Measurements from ENCODE around the gene DHX35.
"Not testable (repeated sequence)": the region's sequence is repeated elsewhere in the genome, so short reads cannot be mapped to it uniquely, and the experiment has no call there.

Gene DHX35

DNA sequence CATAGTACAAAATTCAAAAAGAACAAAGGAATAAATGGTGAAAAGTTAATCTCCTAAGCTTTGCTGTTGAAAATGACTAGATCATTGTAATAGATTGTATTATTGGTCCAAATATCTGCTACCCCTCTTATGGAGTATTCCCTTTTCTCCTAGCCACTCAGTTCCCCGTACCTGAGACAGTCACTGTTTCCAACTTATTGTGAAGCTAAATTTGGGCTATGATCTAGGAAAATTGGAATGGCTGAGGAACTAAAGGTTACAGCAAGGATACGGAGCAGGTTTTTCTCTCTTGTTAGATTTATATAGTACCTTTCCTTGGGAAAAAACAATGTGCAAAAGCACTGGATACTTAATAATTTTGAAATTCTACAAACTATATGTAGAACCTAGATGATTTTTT lies 17.3 kb downstream of the DHX35 start:
- no peak for DNase-seq (ENCODE audit: low spot score)

DNA sequence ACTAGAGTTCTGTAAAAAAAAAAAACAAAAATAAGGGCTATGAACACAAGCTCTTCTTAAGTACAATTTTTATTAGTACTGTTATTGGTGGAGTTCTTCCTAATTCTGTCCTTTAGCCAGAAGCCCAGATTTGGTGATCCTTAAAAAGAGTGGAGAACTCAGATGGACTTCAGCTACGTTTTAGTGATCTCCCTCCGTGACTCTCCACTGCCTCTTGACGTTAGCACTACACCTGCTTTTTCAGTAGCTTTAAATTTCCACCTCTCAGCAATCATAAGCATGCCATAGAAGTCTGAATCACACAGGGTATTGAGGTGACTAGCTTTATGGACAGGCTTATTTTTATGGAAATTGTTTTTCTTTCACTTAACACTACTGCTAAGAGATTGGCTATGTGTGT lies 17.7 kb downstream of the DHX35 start:
- no peak for DNase-seq (ENCODE audit: low spot score)

DNA sequence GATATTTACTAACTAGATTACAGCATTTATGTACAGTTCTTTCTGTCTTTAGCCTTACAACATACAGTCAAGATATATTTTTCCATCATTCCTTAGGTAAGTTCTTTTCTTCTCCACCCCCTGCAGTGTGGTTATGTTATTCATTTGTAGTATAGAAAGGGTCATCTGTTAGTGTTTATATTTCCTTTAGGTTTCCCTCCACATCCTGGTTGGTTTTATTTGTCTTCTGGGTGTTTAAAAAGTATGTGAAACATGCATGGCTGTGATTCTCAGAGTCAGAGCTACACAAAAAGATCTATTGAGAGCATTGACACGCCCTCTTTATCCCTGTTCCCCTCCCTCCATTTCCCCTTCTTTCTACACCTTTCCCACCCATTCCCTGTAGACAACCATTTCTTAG lies 20.1 kb downstream of the DHX35 start:
- no peak for DNase-seq (ENCODE audit: low spot score)

DNA sequence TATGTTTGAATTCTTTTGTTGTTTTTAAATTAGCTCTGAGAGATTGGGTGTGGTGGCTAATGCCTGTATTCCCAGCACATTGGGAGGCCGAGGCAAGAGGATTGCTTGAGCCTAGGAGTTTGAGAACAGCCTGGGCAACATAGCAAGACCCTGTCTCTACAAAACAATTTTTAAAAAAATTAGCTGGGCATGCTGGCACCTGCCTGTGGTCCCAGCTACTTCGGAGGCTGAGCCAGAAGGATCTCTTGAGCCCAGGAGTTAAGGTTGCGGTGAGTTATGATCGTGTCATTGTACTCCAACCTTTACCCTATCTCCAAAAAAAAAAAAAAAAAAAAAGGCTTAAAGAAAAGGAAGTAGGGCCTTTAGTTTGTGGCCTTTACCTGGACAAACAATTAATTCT lies 22.9 kb downstream of the DHX35 start:
- no peak for DNase-seq (ENCODE audit: low spot score)

DNA sequence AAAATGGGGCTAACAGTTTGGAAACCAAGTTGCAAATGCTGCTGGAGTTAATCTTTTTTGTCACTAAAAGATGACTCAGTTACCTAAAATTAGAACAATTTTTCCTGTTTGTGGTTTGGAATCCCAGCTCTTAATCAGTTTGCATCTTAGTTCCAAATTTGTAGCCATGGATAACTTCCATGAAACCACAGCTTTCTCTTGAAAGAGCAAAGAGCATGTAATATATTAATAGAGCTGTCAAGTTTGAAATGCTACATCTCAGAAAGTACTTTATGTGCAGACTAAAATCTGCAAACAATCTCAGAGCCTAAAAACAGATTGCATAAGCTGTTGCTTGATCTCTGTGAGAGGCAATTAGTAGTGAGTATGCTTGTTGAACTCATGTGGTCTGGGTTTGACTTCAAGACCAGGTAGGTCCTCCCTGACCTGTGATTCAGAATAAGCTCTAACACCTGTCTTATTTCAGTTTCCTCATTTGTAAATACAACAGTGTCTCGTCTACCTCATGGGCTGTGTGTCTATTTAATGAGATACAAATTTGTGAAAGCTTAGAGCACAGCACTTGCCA lies 23.5 kb downstream of the DHX35 start:
- DNase-seq (ENCODE audit: low spot score), result no peak

DNA sequence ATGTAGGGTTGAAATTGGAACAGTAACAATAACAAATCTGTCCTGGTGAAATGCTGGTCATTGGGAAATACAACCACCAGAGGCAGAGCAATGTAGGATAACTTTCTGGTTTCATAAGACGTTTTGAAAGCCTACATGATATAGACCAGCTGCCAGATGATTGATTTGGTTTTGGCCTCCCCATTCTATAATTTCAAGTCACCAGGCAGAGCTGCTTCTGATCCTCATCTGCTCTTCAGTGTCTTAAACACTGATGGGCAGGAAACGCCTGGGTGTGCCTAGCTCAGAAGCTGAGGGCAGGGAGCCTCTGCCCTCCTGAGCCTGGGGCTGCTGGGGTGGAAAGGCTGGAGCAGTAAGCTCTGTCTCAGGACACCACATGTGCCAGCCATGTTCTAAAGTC lies 24.5 kb downstream of the DHX35 start:
- no peak for DNase-seq (ENCODE audit: low spot score)

DNA sequence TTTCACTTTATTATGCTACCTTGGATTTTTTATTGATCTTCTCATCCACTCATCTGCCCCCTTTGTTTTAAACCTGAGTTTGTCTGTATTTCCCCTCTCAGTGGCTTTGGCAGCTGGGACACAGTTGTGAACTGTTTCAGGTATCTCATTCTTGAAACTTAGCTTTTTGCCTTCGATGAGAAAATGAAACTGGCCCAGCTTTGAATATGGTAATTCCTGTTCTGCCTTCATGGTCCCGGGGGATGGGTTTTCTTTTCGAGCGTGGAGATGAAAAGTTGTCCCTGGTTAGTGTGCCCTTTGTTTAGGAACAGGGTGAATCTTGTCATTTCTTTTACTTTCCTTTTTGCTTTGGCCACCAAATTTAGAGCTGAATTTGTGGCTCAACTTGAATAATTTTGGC lies 25.6 kb downstream of the DHX35 start:
- no peak for DNase-seq (ENCODE audit: low spot score)

DNA sequence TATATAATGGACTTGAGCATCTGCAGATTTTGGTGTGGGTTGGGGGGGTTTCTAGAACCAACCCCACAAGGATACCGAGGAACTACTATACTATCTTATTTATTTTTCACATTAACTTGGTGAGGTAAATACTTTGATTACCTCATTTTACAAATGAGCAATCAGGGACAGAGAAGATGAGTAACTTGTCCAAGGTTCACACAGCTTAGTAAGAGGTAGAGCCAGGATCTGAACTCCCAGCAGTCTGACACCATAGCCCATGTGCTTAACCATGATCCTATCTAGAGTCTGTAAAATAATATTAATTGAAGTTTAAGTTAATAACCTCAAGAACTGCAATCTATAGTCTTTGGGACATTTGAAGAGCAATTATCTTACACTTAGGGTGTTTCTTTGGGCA lies 28.6 kb downstream of the DHX35 start:
- DNase-seq (ENCODE audit: low spot score), result no peak

DNA sequence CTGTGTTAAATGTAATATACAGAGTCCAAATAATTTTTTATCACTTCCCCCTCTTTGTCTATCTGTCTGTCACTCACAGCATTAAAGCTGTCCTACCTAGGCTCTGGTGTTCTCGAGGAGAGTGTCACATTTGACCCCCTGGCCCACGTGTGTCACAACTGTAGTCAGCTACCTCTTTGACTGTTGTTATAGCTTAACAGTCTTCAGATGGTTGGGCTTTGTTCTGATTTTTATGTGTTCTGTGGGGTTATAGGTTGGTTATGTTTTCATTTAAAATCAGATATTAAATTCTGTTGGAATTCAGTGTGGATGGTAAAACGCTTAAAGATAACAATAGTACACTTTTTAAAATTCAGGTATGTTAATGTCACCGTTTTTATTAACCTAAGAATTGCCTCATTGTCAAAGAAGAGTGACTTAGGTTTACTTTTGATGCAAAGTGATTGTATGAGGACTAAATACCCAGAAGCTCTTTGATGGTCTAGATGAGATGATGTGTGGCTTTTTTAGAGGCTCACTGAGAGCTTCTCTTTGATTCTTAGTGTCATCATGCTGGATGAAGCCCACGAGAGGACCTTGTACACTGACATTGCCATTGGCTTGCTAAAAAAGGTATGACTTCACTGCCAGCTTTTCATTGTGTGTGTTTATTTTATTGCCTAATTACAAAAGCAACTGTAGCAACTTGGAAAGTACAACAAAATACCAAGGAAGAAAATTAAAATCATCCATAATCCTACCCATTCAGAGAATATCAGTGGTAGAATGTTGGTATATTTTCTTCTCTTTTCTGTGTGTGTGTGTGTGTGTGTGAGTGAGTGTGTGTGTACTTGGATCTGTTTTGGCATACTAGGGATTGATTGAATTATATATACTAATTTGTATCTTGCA lies 29.9 kb downstream of the DHX35 start:
- DNase-seq (ENCODE audit: low spot score), result no peak

DNA sequence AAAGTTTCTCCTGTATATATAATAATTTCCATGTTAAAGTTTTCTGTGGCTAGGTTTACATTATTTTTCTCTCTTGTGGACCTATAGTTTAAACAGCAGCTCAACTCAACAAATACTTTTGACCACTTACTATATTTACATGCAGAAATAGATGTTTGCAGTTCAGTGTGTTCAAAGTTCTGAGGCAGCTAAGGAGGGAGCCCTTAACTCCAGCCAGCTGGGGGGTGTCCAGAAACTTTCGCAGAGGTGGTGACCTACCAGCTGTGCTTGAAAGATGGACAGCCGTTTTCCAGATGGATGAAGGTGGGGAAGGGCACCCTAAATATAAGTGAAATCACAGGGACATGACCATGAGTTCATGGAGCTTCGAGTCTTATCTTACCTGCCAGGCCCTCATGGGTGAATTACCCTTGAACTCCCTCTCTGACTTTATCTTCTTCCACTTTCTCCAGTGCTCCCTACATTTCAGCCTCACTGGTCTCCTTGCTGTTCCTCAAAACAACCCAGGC lies 33.4 kb downstream of the DHX35 start:
- DNase-seq (ENCODE audit: low spot score), result no peak

DNA sequence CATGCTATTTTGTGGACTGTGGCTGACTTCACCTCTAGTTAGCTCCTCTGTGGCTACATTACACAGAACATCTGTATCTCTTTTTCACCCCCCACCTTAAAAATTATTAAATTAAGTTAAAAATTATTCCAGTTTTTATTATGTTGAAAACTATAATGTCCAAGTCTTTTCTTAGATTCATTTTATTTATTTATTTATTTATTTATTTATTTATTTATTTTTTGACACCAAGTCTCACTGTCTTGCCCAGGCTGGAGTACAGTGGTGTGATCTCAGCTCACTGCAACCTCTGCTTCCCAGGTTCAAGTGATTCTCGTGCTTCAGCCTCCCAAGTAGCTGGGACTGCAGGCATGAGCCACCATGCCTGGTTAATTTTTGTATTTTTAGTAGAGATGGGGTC lies 34.7 kb downstream of the DHX35 start:
- not testable (repeated sequence) for DNase-seq (ENCODE audit: low spot score)

DNA sequence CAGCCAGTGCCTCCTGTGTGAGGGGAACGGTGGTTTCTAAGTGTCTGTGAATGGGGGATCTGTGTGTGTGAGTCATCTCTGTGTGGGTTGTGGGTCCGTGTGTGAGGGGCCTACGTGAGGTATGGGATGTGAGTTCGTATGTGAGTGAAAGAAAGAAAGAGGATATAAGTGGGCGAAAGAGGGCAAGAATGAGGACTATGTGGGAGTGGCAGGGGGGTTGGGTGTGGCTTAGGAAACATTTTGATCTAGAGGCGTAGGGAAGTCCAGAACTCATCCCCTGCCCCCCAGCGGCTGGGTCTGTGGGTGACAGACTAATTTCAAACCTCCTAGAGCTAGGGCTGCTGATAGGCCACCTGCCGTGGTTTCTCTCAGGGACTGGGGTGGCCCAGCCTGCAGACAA lies 35.5 kb downstream of the DHX35 start:
- peak; percentile 81 for DNase-seq (ENCODE audit: low spot score)

DNA sequence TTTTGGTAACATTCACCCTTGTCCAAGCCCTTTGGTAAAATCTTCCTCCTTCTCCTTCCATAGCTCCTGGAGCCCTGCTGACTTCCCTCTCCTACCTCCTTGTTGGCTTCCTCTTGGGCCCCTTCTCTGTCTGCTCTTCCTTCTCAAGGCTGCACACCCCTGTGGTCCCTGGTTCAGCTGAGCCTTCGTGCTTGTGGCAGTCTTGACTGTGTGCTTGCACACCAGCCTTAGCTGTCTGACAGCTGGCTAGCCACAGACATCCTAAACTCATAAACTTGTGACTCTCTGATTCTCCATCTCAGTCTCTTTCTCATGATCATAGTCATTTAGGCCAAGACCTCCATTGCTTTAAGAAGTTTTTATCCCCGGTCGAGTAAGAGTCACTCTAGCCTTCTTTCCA lies 37.1 kb downstream of the DHX35 start:
- DNase-seq (ENCODE audit: low spot score), result no peak

DNA sequence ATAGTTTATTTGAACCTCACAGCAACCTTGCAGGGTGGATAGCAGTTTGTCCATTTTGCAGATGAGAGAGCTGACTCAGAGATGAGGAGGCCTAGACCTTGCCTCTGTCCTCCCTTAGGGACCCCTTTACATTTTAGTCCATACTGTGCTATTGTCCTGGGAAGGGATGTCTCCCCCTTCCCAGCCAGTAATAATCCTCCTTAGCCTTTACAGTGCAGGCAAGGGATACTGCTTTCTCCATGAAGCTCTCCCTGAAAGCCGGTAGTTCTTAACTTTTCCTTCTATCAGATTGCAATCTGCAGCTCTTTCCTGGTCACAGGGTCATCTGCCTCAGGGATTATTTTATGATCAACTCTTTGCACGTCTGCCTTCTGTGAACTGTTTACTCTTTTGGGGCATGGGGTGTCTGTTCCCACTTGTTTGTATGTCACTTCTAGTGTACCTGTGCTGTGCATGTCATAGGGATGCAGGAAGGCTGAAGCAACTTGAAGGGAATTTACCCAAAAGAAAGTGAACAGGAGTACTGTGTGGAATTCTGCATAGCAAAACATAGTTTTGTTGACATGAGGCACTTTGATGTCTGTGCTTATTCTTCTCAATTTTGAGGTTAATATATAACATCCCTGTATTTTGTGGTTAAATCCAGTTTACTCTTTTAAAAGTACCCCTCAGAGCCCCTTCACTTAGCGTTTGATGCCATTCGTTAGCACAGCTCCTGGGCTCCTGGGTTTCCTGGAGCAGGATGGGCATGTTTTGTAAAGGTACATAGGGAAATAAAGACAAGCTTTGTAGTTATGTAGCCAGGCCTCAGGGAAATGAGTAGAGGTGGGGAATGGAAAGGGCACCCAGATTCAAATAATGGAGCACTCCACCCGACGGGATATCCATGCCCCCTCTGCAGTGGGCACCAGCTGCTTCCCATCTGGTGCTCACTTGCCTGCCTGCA lies 38.1 kb downstream of the DHX35 start:
- no peak for DNase-seq (ENCODE audit: low spot score)

DNA sequence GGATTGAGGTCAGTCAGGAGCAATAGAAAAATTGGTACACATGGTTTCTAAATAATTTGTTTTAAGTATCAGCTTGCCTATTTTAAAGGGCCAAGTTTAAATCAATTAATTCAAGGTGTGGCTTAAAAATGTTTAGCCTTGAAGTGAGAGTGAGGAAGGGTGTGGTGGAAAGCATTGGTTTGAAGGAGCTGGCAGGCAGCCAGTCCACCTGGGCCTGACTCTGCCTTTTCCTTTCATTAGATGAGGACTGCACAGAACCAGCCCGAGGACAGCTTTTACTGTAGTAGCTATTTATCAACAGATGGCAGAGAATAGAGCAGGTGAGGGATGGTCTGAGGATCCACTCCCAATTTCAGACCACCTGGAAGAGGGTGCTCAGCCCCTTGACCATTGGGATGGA lies 42.4 kb downstream of the DHX35 start:
- no peak for DNase-seq (ENCODE audit: low spot score)

DNA sequence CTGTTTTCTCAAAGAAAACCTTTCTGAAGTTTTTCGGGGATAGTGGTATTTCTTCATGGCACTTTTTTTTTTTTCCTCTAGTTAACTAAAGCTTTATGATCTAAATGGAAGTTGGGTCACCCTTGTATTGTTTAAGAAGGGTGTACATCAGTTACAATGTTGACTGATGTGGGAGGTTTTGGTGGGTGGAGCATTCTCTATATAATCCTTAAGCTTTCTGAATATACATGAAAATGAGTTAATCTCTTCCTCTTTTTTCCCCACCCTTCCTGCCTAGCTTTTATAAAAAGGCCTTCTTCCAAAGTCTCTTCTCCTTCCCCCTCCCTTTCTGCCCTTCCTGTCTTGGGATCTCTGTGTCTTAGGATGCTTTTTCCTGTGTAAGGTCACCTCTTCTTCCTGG lies 47.2 kb downstream of the DHX35 start:
- DNase-seq (ENCODE audit: low spot score), result no peak

DNA sequence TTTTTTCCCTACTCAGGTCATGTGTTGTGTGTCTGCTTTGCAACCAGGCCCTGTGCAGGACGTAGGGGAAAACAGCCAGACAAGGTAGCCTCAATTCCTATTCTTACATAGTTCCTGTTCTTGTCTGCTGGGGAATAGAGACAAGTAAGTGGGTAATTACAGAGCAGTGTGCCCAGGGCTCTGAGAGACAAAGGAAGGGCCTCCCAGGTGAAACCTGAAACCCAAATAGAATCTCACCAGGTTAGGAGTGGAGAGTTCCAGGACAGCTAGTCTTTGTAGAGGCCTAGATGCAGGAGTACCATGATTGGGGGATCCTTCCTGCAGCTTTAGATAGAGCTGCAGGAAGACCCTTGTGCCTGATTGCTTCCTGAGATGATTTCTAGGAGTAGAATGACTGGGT lies 48.4 kb downstream of the DHX35 start:
- DNase-seq (ENCODE audit: low spot score), result no peak

DNA sequence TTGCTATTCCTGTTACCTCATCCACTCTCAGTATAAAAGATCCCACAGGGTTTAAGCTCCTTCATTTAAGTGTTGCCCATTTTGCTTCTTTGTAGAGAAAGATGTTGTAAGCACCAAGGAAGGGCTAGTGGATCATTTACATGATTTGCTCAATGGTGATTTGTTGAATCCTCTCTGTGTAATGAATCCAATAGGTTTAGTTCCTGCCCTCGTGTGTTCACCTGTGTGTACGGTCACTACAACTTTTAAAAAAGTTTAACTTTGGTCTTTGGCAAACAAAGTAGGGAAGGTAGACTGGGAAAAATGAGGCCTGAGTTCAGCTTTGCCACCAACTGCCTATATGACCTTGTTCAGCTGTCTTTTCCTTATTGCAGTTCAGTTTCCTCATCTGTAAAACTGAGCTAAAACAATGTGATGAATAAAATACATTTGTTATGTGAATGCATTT lies 51.5 kb downstream of the DHX35 start:
- no peak for DNase-seq (ENCODE audit: low spot score)

DNA sequence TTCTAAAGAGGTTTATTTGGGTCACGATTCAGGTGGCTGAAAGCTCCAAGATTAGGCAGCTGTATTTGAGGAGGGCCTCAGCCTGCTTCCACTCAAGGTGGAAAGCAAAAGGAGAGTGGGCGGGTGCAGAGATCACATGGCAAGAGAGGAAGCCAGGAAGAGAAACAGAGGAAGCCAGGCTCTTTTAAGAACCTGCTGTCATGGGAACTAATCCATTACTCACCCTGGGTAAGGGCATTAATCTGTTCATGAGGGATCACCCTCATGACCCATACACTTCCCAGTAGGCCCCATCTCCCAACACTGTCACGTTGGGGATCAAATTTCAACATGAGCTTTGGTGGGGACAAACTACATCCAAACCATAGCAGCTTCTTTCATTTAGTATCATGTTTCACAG lies 53.9 kb downstream of the DHX35 start:
- no peak for DNase-seq (ENCODE audit: low spot score)

DNA sequence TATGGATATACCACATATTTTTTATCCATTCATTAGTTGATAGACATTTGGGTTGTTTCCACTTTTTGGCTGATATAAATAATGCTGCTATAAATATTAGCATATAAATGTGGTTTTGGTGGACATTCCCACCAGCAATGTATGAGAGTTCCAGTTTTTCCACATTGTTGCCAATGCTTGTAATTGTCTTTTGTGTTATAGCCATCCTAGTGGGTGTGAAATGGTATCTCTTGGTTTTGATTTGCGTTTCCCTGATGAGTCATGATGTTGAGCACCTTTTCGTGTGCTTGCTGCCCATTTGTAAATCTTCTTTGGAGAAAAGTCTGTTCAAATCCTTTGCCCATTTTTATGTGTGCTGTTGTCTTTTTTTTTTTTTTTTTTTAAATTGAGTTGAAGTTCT lies 54.4 kb downstream of the DHX35 start:
- DNase-seq (ENCODE audit: low spot score), result peak; percentile 30

DNA sequence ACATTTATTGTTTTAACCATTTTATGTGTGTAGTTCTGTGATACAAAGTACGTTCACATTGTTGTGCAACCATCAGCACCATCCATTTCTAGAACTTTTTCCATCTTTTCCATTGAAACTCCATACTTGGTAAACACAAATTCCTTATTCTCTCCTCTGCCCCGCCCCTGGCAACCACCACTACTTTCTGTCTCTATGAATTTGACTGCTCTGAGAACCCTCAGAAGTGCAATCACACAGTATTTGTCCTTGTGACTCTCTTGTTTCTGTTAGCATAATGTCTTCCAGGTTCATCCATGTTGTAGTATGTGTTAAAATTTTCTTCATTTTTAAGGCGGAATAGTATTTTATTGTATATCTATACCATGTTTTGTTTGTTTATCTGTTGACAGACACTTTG lies 56.9 kb downstream of the DHX35 start:
- DNase-seq (ENCODE audit: low spot score), result no peak

DNA sequence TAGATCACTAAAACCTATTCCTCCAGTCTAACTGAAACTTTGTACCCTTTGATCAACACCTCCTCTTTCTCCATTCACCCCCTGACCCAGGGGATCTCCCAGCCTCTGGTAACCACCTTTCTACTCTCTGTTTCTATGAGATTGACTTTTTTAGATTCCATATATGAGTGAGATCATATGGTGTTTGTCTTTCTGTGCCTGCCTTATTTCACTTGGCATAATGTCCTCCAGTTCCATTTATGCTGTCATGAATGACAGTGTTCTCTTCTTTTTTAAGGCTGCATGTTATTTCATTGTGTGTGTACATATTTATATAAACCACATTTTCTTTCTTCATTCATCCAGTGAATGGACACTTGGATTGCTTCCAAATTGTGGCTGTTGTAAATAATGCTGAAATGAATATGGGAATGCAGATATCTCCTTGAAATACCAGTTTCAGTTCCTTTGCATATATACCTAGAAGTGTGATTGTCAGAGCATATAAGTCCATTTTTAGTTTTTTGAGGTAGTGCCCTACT lies 57.7 kb downstream of the DHX35 start:
- DNase-seq (ENCODE audit: low spot score), result peak; percentile 73

Data from activated CD4-positive, alpha-beta T cell treated with anti-CD3 and anti-CD28 coated beads, Interleukin-2, Interleukin-4, amounts not matched to agents 100 ng/mL and 50 ng/mL, durations not matched to agents 16 hours and 8 hours (primary cell).